ENCODE results near the gene XRCC1. TPM values are rescaled to one million over a fixed set of nuclear protein-coding genes. Genes with fewer than 3 reads are reported as not detected.

The XRCC1 gene
- total RNA-seq, 2 experiments from 2014 or later: 27.2 to 35.9 TPM

DNA sequence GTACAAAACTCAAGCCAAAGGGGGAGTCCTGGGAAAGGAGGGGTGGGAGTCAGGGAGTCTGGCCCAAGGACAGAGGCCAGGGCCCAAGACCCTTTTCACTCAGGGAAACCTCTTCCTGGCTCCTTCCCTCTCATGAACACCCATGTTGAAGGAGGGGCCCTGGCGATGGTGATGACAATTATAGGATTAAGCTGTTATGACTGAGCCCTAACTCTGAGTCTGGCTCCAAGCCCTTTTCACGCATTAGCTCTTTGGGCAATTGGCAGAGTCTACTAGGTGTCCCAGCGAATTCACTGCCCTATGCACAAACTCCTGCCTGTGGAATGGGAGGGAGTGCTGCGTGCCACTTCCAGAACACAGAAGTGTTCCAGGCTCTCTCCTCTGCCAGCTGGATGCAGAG, 21.7 kb downstream of the XRCC1 start:
- Histone ChIP-seq H3K4me2 (ENCODE audit: low read length) (no peak overlapping the region), H3K36me3 (ENCODE audit: insufficient read depth, low read length) (peaks cover 67% of the 10 kb centered on the region), H3K9me3 (ENCODE audit: low read length) (no peaks in the 10 kb centered on the region), H3K27ac (ENCODE audit: low read depth, low read length, poor library complexity, severe bottlenecking) (no peak overlapping the region), H2AFZ (ENCODE audit: low read length) (no peak overlapping the region), H4K20me1 (ENCODE audit: insufficient read depth, low read length) (no peaks in the 10 kb centered on the region), H3K79me2 (ENCODE audit: insufficient read depth, low read depth, low read length) (no peaks in the 10 kb centered on the region), H3K4me1 (ENCODE audit: insufficient read depth, low read length, poor library complexity, severe bottlenecking) (no peaks in the 10 kb centered on the region), H3K9me2 (ENCODE audit: insufficient read depth, low read length) (no peaks in the 10 kb centered on the region), H3K4me3 (ENCODE audit: low read depth, low read length, poor library complexity, severe bottlenecking) (no peak overlapping the region)
- intact Hi-C loops (cut with micrococcal nuclease; ENCODE audit: unreplicated experiment): no loop called here
- TF ChIP-seq, protein P1, sequence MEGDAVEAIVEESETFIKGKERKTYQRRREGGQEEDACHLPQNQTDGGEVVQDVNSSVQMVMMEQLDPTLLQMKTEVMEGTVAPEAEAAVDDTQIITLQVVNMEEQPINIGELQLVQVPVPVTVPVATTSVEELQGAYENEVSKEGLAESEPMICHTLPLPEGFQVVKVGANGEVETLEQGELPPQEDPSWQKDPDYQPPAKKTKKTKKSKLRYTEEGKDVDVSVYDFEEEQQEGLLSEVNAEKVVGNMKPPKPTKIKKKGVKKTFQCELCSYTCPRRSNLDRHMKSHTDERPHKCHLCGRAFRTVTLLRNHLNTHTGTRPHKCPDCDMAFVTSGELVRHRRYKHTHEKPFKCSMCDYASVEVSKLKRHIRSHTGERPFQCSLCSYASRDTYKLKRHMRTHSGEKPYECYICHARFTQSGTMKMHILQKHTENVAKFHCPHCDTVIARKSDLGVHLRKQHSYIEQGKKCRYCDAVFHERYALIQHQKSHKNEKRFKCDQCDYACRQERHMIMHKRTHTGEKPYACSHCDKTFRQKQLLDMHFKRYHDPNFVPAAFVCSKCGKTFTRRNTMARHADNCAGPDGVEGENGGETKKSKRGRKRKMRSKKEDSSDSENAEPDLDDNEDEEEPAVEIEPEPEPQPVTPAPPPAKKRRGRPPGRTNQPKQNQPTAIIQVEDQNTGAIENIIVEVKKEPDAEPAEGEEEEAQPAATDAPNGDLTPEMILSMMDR (conservative IDR thresholded peaks at IDR 0.05; ENCODE audit: low read length): no peak
- TF ChIP-seq EZH2phosphoT487 (IDR thresholded peaks at IDR 0.05; ENCODE audit: borderline replicate concordance, low read depth, low read length): no peak
- BruUV-seq (replicated peaks): no TSS peak
- no peak for DNase-seq (ENCODE audit: low spot score)
- CTCF ChIA-PET (ENCODE audit: unreplicated experiment): no interaction called here
- POLR2A ChIA-PET: no interaction called here

DNA sequence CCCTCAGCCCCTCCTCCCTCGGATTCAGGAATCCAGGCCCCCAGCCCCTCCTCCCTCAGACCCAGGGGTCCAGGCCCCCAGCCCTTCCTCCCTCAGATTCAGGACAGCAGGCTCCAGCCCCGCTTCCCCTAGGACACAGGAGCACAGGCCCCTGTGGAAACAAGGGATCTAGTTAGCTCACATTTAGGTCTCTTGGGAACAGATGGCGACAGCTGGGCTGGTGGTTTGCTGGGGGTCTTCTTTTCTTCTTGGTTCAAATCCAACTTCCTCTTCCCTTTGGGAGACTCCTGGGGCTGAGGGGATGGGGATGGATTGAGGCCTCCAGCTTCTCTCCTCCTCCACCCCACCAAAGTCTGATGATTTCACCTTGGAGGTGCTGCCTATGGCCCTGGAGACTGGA, 22.7 kb downstream of the XRCC1 start:
- no TSS peak for BruUV-seq (replicated peaks)
- Histone ChIP-seq H3K9me3 (ENCODE audit: low read length) (no peaks in the 10 kb centered on the region), H3K4me3 (ENCODE audit: low read depth, low read length, poor library complexity, severe bottlenecking) (no peak overlapping the region), H3K27ac (ENCODE audit: low read depth, low read length, poor library complexity, severe bottlenecking) (no peak overlapping the region), H3K36me3 (ENCODE audit: insufficient read depth, low read length) (peaks cover 64% of the 10 kb centered on the region), H4K20me1 (ENCODE audit: insufficient read depth, low read length) (no peaks in the 10 kb centered on the region), H3K79me2 (ENCODE audit: insufficient read depth, low read depth, low read length) (no peaks in the 10 kb centered on the region), H3K9me2 (ENCODE audit: insufficient read depth, low read length) (no peaks in the 10 kb centered on the region), H2AFZ (ENCODE audit: low read length) (no peak overlapping the region), H3K4me1 (ENCODE audit: insufficient read depth, low read length, poor library complexity, severe bottlenecking) (no peaks in the 10 kb centered on the region), H3K4me2 (ENCODE audit: low read length) (no peak overlapping the region)
- CTCF ChIA-PET (ENCODE audit: unreplicated experiment): no interaction called here
- no peak for DNase-seq (ENCODE audit: low spot score)
- POLR2A ChIA-PET: interaction anchor here (0.6 kb wide), 1 partner anchor 627 kb away, joined by 5 read pairs; no protein-coding TSS in a partner anchor
- TF ChIP-seq EZH2phosphoT487 (IDR thresholded peaks at IDR 0.05; ENCODE audit: borderline replicate concordance, low read depth, low read length): no peak
- TF ChIP-seq, protein P1 (conservative IDR thresholded peaks at IDR 0.05; ENCODE audit: low read length): no peak
- intact Hi-C loops (cut with micrococcal nuclease; ENCODE audit: unreplicated experiment): no loop called here

DNA sequence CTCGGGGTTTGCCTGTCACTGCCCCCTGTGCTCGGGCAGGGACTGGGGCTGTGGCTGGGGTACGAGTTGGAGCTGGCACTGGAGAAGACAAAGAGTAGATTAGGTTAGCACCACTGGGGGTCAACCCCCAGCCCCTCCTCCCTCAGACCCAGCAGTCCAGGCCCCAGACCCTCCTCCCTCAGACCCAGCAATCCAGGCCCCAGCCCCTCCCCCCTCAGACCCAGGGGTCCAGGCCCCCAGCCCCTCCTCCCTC, 23.2 kb downstream of the XRCC1 start:
- Histone ChIP-seq H3K36me3 (ENCODE audit: insufficient read depth, low read length) (peaks cover 61% of the 10 kb centered on the region), H3K4me2 (ENCODE audit: low read length) (no peak overlapping the region), H3K9me3 (ENCODE audit: low read length) (no peaks in the 10 kb centered on the region), H3K4me1 (ENCODE audit: insufficient read depth, low read length, poor library complexity, severe bottlenecking) (no peaks in the 10 kb centered on the region), H3K79me2 (ENCODE audit: insufficient read depth, low read depth, low read length) (no peaks in the 10 kb centered on the region), H2AFZ (ENCODE audit: low read length) (no peak overlapping the region), H3K9me2 (ENCODE audit: insufficient read depth, low read length) (no peaks in the 10 kb centered on the region), H4K20me1 (ENCODE audit: insufficient read depth, low read length) (no peaks in the 10 kb centered on the region), H3K27ac (ENCODE audit: low read depth, low read length, poor library complexity, severe bottlenecking) (no peak overlapping the region), H3K4me3 (ENCODE audit: low read depth, low read length, poor library complexity, severe bottlenecking) (no peak overlapping the region)
- DNase-seq (ENCODE audit: low spot score): no peak
- ChIA-PET CTCF (ENCODE audit: unreplicated experiment) (no interaction called here), POLR2A (interaction anchor here (0.6 kb wide), 1 partner anchor 628 kb away, joined by 5 read pairs; no protein-coding TSS in a partner anchor)
- no peak for TF ChIP-seq EZH2phosphoT487 (IDR thresholded peaks at IDR 0.05; ENCODE audit: borderline replicate concordance, low read depth, low read length)
- TF ChIP-seq, protein P1 (conservative IDR thresholded peaks at IDR 0.05; ENCODE audit: low read length): no peak
- intact Hi-C loops (cut with micrococcal nuclease; ENCODE audit: unreplicated experiment): no loop called here
- no TSS peak for BruUV-seq (replicated peaks)

Measured in OCI-LY7 (cell line).